ENCODE data around the gene COL15A1. TPM values are rescaled to one million over a fixed set of nuclear protein-coding genes. Genes with fewer than 3 reads are reported as not detected.

The COL15A1 gene
- total and polyA plus RNA-seq, 2 of the 13 experiments (the other 11 are each of a cell fraction or from before 2014, with no cell fraction given): not detected

GRCh38 chr9:99069546-99069945 lies 125.8 kb downstream of the COL15A1 start:
- no TSS peak for BruUV-seq (replicated peaks)

More at GRCh38 chr9:99069546-99069945, 125.8 kb downstream of the COL15A1 start:
- intact Hi-C loops (cut with micrococcal nuclease; ENCODE audit: unreplicated experiment): no loop called here
- TF ChIP-seq ZNF24 (IDR thresholded peaks at IDR 0.05) (no peak), ZNF496 (CRISPR knock-in tag; IDR thresholded peaks at IDR 0.05; ENCODE audit: insufficient replicate concordance) (no peak), ZNF644 (CRISPR knock-in tag; IDR thresholded peaks at IDR 0.05; ENCODE audit: low read depth) (no peak), MED8 (CRISPR knock-in tag; IDR thresholded peaks at IDR 0.05; ENCODE audit: insufficient replicate concordance) (no peak), ZNF547 (CRISPR knock-in tag; IDR thresholded peaks at IDR 0.05) (no peak), ATF2 (CRISPR knock-in tag; IDR thresholded peaks at IDR 0.05) (no peak), ARNT2 (CRISPR knock-in tag; IDR thresholded peaks at IDR 0.05; ENCODE audit: low read depth) (no peak), ZNF761 (CRISPR knock-in tag; conservative IDR thresholded peaks at IDR 0.05) (no peak), ZFP62 (CRISPR knock-in tag; IDR thresholded peaks at IDR 0.05) (no peak), TP53 (CRISPR knock-in tag; conservative IDR thresholded peaks at IDR 0.05) (no peak), JUN (CRISPR knock-in tag; IDR thresholded peaks at IDR 0.05) (no peak), ZNF563 (CRISPR knock-in tag; IDR thresholded peaks at IDR 0.05) (no peak), ZBTB8A (CRISPR knock-in tag; IDR thresholded peaks at IDR 0.05; ENCODE audit: borderline replicate concordance, low read depth) (no peak), TRAFD1 (CRISPR knock-in tag; IDR thresholded peaks at IDR 0.05; ENCODE audit: borderline replicate concordance) (no peak), DRAP1 (CRISPR knock-in tag; IDR thresholded peaks at IDR 0.05) (no peak), SIX1 (CRISPR knock-in tag; IDR thresholded peaks at IDR 0.05; ENCODE audit: borderline replicate concordance) (no peak), ZFP37 (CRISPR knock-in tag; IDR thresholded peaks at IDR 0.05; ENCODE audit: borderline replicate concordance) (no peak), SP140L (CRISPR knock-in tag; IDR thresholded peaks at IDR 0.05; ENCODE audit: borderline replicate concordance) (no peak), NCOR1 (IDR thresholded peaks at IDR 0.05; ENCODE audit: borderline replicate concordance, low read length) (no peak)
- POLR2A ChIA-PET: no interaction called here
- CTCF ChIA-PET (ENCODE audit: low intra/inter-chr PET ratio, low total read pairs): no interaction called here
- Histone ChIP-seq H4K20me1 (ENCODE audit: insufficient read depth, low read length) (no peaks in the 10 kb centered on the region), H3K4me2 (ENCODE audit: low read depth, low read length) (no peak overlapping the region), H3K27ac (ENCODE audit: extremely low read length, insufficient read depth, low read length) (no peak overlapping the region), H2AFZ (ENCODE audit: low read length) (no peak overlapping the region), H3K36me3 (replicated peaks in 1 of 2; ENCODE audit: control insufficient read depth in 1 of 2, insufficient read depth in 2 of 2, low read length in 2 of 2) (no peaks in the 10 kb centered on the region), H3K27me3 (ENCODE audit: control insufficient read depth in 1 of 2, insufficient read depth in 2 of 2, low read length in 2 of 2) (peaks cover 0 to 2% of the 10 kb centered on the region in 2 experiments; a peak in 2 of 5 replicates), H3K9ac (ENCODE audit: insufficient read depth, low read depth, low read length) (no peak overlapping the region), H3K79me2 (ENCODE audit: insufficient read depth, low read length) (no peaks in the 10 kb centered on the region), H3K4me3 (replicated peaks in 1 of 3; ENCODE audit: insufficient read depth in 1 of 3, low read depth in 2 of 3, low read length in 3 of 3) (no peak overlapping the region), H3K4me1 (ENCODE audit: insufficient read depth, low read length) (no peaks in the 10 kb centered on the region), H3K9me3 (ENCODE audit: low read length) (no peaks in the 10 kb centered on the region)
- DNase-seq (ENCODE audit: low spot score) (no peak), FAIRE-seq (no peak), ATAC-seq (no peak)
- 63% methylated on average over 12 of the region's 12 CpGs for WGBS (ENCODE audit: low lambda C conversion rate)
- in situ Hi-C loops (cut with HindIII; ENCODE audit: extremely low pct_ligation_motif_present, low pct_unique_long_range_greater_than_20kb): no loop called here
